Measurements from ENCODE around the gene SHF. TPM values are rescaled to one million over a fixed set of nuclear protein-coding genes. Genes with fewer than 3 reads are reported as not detected.

Gene SHF
- total RNA-seq, 1 experiment from 2014 or later = 7.3 TPM

GRCh38 chr15:45171912-45172311, 15.9 kb downstream of the SHF start:
- CTCF ChIA-PET = interaction anchor here (0.9 to 1.2 kb wide), 2 partner anchors 17 to 26 kb away, joined by 3 to 5 read pairs; no protein-coding TSS in a partner anchor
- H3K4me1 Mint-ChIP-seq (ENCODE audit: low read depth, unreplicated experiment) = no peaks in the 10 kb centered on the region
- no peak overlapping the region for H3K27ac Mint-ChIP-seq (ENCODE audit: unreplicated experiment)
- intact Hi-C loops (cut with micrococcal nuclease; ENCODE audit: unreplicated experiment) = no loop called here
- no peaks in the 10 kb centered on the region for H3K9me3 Mint-ChIP-seq (ENCODE audit: low read depth, unreplicated experiment)
- TF ChIP-seq CTCF (IDR thresholded peaks at IDR 0.05; ENCODE audit: unreplicated experiment) = no peak
- DNase-seq = no peak
- peaks cover 5% of the 10 kb centered on the region for H3K36me3 Mint-ChIP-seq (ENCODE audit: insufficient read depth, unreplicated experiment)
- BruUV-seq (replicated peaks) = no TSS peak
- no peaks in the 10 kb centered on the region for H3K27me3 Mint-ChIP-seq (ENCODE audit: unreplicated experiment)
- H3K4me3 Mint-ChIP-seq (ENCODE audit: low read depth, unreplicated experiment) = no peak overlapping the region

- no peak for TF ChIP-seq CTCF (IDR thresholded peaks at IDR 0.05; ENCODE audit: unreplicated experiment)
- peaks cover 5% of the 10 kb centered on the region for H3K36me3 Mint-ChIP-seq (ENCODE audit: insufficient read depth, unreplicated experiment)
- H3K27ac Mint-ChIP-seq (ENCODE audit: unreplicated experiment) = no peak overlapping the region
- DNase-seq = no peak
- intact Hi-C loops (cut with micrococcal nuclease; ENCODE audit: unreplicated experiment) = no loop called here
- H3K9me3 Mint-ChIP-seq (ENCODE audit: low read depth, unreplicated experiment) = no peaks in the 10 kb centered on the region
- BruUV-seq (replicated peaks) = no TSS peak
- H3K27me3 Mint-ChIP-seq (ENCODE audit: unreplicated experiment) = no peaks in the 10 kb centered on the region
- H3K4me3 Mint-ChIP-seq (ENCODE audit: low read depth, unreplicated experiment) = no peak overlapping the region
- H3K4me1 Mint-ChIP-seq (ENCODE audit: low read depth, unreplicated experiment) = no peaks in the 10 kb centered on the region
- CTCF ChIA-PET = interaction anchor here (1.2 kb wide), 1 partner anchor 9 kb away, joined by 3 read pairs; no protein-coding TSS in a partner anchor
These were observed 17.9 kb downstream of the SHF start for GRCh38 chr15:45169608-45170480.

DNA sequence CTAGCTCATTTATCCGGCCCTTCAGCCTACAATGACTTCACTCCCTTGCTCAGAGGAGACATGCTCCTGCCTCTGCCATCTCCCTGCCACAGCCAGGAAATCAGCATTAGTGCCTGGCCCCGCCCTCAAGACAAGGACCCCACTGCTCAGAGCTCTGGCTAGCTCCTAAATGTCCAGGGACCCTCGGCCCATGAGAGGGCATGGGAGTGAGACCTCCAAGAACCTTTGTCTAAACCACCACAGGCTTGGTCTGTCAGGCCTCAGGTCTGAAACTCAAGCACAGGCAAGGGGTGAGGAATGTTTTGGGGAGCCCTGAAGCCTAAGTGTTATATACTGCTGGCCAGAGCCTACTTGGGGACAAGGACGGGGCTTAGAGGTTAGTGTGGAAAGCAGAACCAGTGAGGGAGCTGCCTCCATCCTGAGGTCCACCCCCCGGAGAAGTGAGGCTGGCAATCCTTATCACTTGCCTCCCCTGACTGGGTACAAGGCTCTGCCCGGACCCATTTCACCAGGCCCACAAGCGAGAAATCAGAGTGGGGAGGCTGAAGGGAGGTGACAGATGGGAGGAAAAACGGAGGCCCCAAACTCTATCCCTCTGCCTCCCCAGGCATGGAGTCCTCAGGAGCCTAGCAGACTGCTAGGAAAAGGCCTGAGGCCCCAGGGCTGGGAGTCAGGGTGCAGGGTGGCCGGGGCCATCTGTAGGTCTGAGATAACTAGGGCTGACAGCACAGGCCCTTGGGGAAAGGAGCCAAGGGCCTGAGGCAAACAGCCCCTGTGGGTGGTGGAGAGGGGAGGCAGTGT, 18.8 kb downstream of the SHF start:
- no TSS peak for BruUV-seq (replicated peaks)
- CTCF ChIA-PET = interaction anchor here (0.7 kb wide), 1 partner anchor 16 kb away, joined by 4 read pairs; no protein-coding TSS in a partner anchor
- no peak overlapping the region for H3K27ac Mint-ChIP-seq (ENCODE audit: unreplicated experiment)
- no peak for TF ChIP-seq CTCF (IDR thresholded peaks at IDR 0.05; ENCODE audit: unreplicated experiment)
- DNase-seq = no peak
- no peaks in the 10 kb centered on the region for H3K27me3 Mint-ChIP-seq (ENCODE audit: unreplicated experiment)
- H3K4me1 Mint-ChIP-seq (ENCODE audit: low read depth, unreplicated experiment) = no peaks in the 10 kb centered on the region
- H3K36me3 Mint-ChIP-seq (ENCODE audit: insufficient read depth, unreplicated experiment) = peaks cover 5% of the 10 kb centered on the region
- H3K4me3 Mint-ChIP-seq (ENCODE audit: low read depth, unreplicated experiment) = no peak overlapping the region
- H3K9me3 Mint-ChIP-seq (ENCODE audit: low read depth, unreplicated experiment) = no peaks in the 10 kb centered on the region
- intact Hi-C loops (cut with micrococcal nuclease; ENCODE audit: unreplicated experiment) = no loop called here

DNA sequence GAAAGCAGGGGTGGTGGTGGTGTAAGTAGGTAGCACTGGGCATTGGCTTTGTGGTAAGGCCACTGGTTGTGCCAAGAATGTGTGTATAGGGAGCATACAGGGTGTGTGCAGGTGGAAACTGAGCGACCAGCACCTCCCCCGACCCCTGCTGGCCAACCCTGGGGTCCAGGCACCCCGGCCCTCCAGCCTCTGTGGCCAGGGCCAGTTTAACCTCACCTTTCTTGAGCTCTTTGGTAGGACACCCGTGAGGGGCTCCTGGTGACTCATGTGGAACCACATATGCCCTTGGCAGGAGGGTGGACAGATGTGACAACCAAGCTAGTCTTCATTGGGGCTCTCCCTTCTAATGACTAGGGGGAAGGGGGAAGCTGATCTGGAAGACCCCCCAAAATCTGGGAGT, 19.5 kb downstream of the SHF start:
- no TSS peak for BruUV-seq (replicated peaks)

More for the DNA sequence above, 19.5 kb downstream of the SHF start:
- no peak overlapping the region for H3K4me3 Mint-ChIP-seq (ENCODE audit: low read depth, unreplicated experiment)
- no peaks in the 10 kb centered on the region for H3K9me3 Mint-ChIP-seq (ENCODE audit: low read depth, unreplicated experiment)
- H3K27ac Mint-ChIP-seq (ENCODE audit: unreplicated experiment) = no peak overlapping the region
- DNase-seq = no peak
- TF ChIP-seq CTCF (IDR thresholded peaks at IDR 0.05; ENCODE audit: unreplicated experiment) = no peak
- H3K36me3 Mint-ChIP-seq (ENCODE audit: insufficient read depth, unreplicated experiment) = peaks cover 5% of the 10 kb centered on the region
- H3K4me1 Mint-ChIP-seq (ENCODE audit: low read depth, unreplicated experiment) = peaks cover 1% of the 10 kb centered on the region
- no peaks in the 10 kb centered on the region for H3K27me3 Mint-ChIP-seq (ENCODE audit: unreplicated experiment)
- intact Hi-C loops (cut with micrococcal nuclease; ENCODE audit: unreplicated experiment) = no loop called here
- CTCF ChIA-PET = interaction anchor here (0.7 kb wide), 1 partner anchor 16 kb away, joined by 4 read pairs; no protein-coding TSS in a partner anchor
